Stimulated activated memory B cell treated with anti-CD40 and anti-IgM and Interleukin-4, amounts not matched to agents 10 μg/mL and 1 μg/mL and 100 μg/mL, for 72 hours (primary cell): ENCODE data around the gene SLC35C1.
"Not testable (repeated sequence)": the region's sequence is repeated elsewhere in the genome, so short reads cannot be mapped to it uniquely, and the experiment has no call there.

ENCODE experiments used
- ATAC-seq: fragments of 150-1000 bp; cut with Tn5 transposase; 2 replicates; pipeline ENCODE4 v1.10.0; 2021
- H3K27ac Mint-ChIP-seq: one replicate; pipeline ENCODE4 v1.8.0; 2022; ENCODE audit warnings: mild to moderate bottlenecking, mixed read lengths
- H3K27me3 Mint-ChIP-seq: one replicate; pipeline ENCODE4 v1.8.0; 2022; ENCODE audit warnings: mixed read lengths
- H3K36me3 Mint-ChIP-seq: one replicate; pipeline ENCODE4 v1.8.0; 2022; ENCODE audit warnings: mixed read lengths
- H3K4me1 Mint-ChIP-seq: one replicate; pipeline ENCODE4 v1.8.0; 2022; ENCODE audit warnings: mixed read lengths
- H3K4me3 Mint-ChIP-seq: one replicate; pipeline ENCODE4 v1.8.0; 2022; ENCODE audit warnings: mild to moderate bottlenecking, moderate library complexity, mixed read lengths
- H3K9me3 Mint-ChIP-seq: one replicate; pipeline ENCODE4 v1.8.0; 2022; ENCODE audit warnings: mixed read lengths

The SLC35C1 gene

GRCh38 chr11:45802531-45803317, 2.2 kb upstream of the SLC35C1 start:
- ATAC-seq: no peak
- no peaks in the 10 kb centered on the region for H3K27me3 Mint-ChIP-seq
- H3K9me3 Mint-ChIP-seq: no peaks in the 10 kb centered on the region
- no peak overlapping the region for H3K4me3 Mint-ChIP-seq
- H3K36me3 Mint-ChIP-seq: no peaks in the 10 kb centered on the region
- H3K27ac Mint-ChIP-seq: no peak overlapping the region
- H3K4me1 Mint-ChIP-seq: peaks cover 23% of the 10 kb centered on the region

- peak overlapping the region; percentile 95 for H3K27ac Mint-ChIP-seq
- H3K36me3 Mint-ChIP-seq: peaks cover 10% of the 10 kb centered on the region
Observed at GRCh38 chr11:45803971-45804760, 783 bp upstream of the SLC35C1 start.

GRCh38 chr11:45805305-45806071, 539 bp downstream of the SLC35C1 start:
- peak overlapping the region; percentile 95 for H3K27ac Mint-ChIP-seq
- peaks cover 20% of the 10 kb centered on the region for H3K36me3 Mint-ChIP-seq
- no peaks in the 10 kb centered on the region for H3K9me3 Mint-ChIP-seq
- peaks cover 47% of the 10 kb centered on the region for H3K4me1 Mint-ChIP-seq
- H3K27me3 Mint-ChIP-seq: no peaks in the 10 kb centered on the region
- peak; percentile 64 for ATAC-seq
- peak overlapping the region; percentile 100 for H3K4me3 Mint-ChIP-seq

More at GRCh38 chr11:45803971-45804760, 783 bp upstream of the SLC35C1 start:
- Mint-ChIP-seq H3K27me3 (no peaks in the 10 kb centered on the region), H3K4me3 (peak overlapping the region; percentile 100), H3K4me1 (peaks cover 37% of the 10 kb centered on the region), H3K9me3 (no peaks in the 10 kb centered on the region)
- peak; percentile 63 for ATAC-seq

GRCh38 chr11:45806072-45806933, 1.4 kb downstream of the SLC35C1 start:
- ATAC-seq: no peak
- Mint-ChIP-seq H3K27me3 (no peaks in the 10 kb centered on the region), H3K27ac (peak overlapping the region; percentile 95), H3K4me3 (peak overlapping the region; percentile 100), H3K9me3 (no peaks in the 10 kb centered on the region), H3K4me1 (peaks cover 47% of the 10 kb centered on the region), H3K36me3 (peaks cover 28% of the 10 kb centered on the region)

- peak overlapping the region; percentile 39 for H3K27ac Mint-ChIP-seq
- H3K4me1 Mint-ChIP-seq: peaks cover 47% of the 10 kb centered on the region
- H3K27me3 Mint-ChIP-seq: no peaks in the 10 kb centered on the region
- peaks cover 28% of the 10 kb centered on the region for H3K36me3 Mint-ChIP-seq
- H3K4me3 Mint-ChIP-seq: peak overlapping the region; percentile 100
- ATAC-seq: no peak
- no peaks in the 10 kb centered on the region for H3K9me3 Mint-ChIP-seq
Observed at GRCh38 chr11:45806937-45807791, 2.2 kb downstream of the SLC35C1 start.

GRCh38 chr11:45807792-45808238, 2.9 kb downstream of the SLC35C1 start:
- H3K4me1 Mint-ChIP-seq: peaks cover 49% of the 10 kb centered on the region
- peak overlapping the region; percentile 39 for H3K27ac Mint-ChIP-seq
- H3K9me3 Mint-ChIP-seq: no peaks in the 10 kb centered on the region
- no peaks in the 10 kb centered on the region for H3K27me3 Mint-ChIP-seq
- H3K36me3 Mint-ChIP-seq: peaks cover 28% of the 10 kb centered on the region
- H3K4me3 Mint-ChIP-seq: peak overlapping the region; percentile 100
- ATAC-seq: no peak

GRCh38 chr11:45808427-45808826, 3.5 kb downstream of the SLC35C1 start:
- H3K9me3 Mint-ChIP-seq: not testable (repeated sequence)
- Mint-ChIP-seq H3K4me3 (peak overlapping the region; percentile 18), H3K27ac (peak overlapping the region; percentile 39)

GRCh38 chr11:45809456-45810395, 4.8 kb downstream of the SLC35C1 start:
- Mint-ChIP-seq H3K4me1 (peaks cover 51% of the 10 kb centered on the region), H3K9me3 (no peaks in the 10 kb centered on the region)

More at GRCh38 chr11:45808427-45808826, 3.5 kb downstream of the SLC35C1 start:
- Mint-ChIP-seq H3K36me3 (peaks cover 28% of the 10 kb centered on the region), H3K4me1 (peaks cover 51% of the 10 kb centered on the region)
- not testable (repeated sequence) for H3K27me3 Mint-ChIP-seq, ATAC-seq

GRCh38 chr11:45810431-45811108, 5.6 kb downstream of the SLC35C1 start:
- ATAC-seq: no peak
- Mint-ChIP-seq H3K9me3 (no peaks in the 10 kb centered on the region), H3K27ac (peak overlapping the region; percentile 39), H3K4me3 (no peak overlapping the region), H3K4me1 (peaks cover 49% of the 10 kb centered on the region), H3K27me3 (no peaks in the 10 kb centered on the region), H3K36me3 (peaks cover 28% of the 10 kb centered on the region)

More at GRCh38 chr11:45809456-45810395, 4.8 kb downstream of the SLC35C1 start:
- peak overlapping the region; percentile 39 for H3K27ac Mint-ChIP-seq
- no peak overlapping the region for H3K4me3 Mint-ChIP-seq
- ATAC-seq: no peak
- H3K27me3 Mint-ChIP-seq: no peaks in the 10 kb centered on the region
- H3K36me3 Mint-ChIP-seq: peaks cover 28% of the 10 kb centered on the region

- peaks cover 28% of the 10 kb centered on the region for H3K36me3 Mint-ChIP-seq
- H3K27me3 Mint-ChIP-seq: no peaks in the 10 kb centered on the region
- H3K27ac Mint-ChIP-seq: peak overlapping the region; percentile 39
- H3K9me3 Mint-ChIP-seq: no peaks in the 10 kb centered on the region
- no peak for ATAC-seq
- no peak overlapping the region for H3K4me3 Mint-ChIP-seq
- peaks cover 48% of the 10 kb centered on the region for H3K4me1 Mint-ChIP-seq
Observed at GRCh38 chr11:45811109-45811435, 6.1 kb downstream of the SLC35C1 start.

GRCh38 chr11:45811571-45812290, 6.8 kb downstream of the SLC35C1 start:
- Mint-ChIP-seq H3K27ac (peak overlapping the region; percentile 35), H3K27me3 (no peaks in the 10 kb centered on the region), H3K4me3 (no peak overlapping the region), H3K4me1 (peaks cover 45% of the 10 kb centered on the region), H3K36me3 (peaks cover 28% of the 10 kb centered on the region), H3K9me3 (no peaks in the 10 kb centered on the region)
- no peak for ATAC-seq
